Breast epithelium (tissue), 3 donors: ENCODE data around the gene MDM1.

ENCODE experiments used
- CTCF ChIP-seq, 3 donors: fragments of 450-650 bp; IDR thresholded peaks; one replicate each; pipeline ENCODE4 v1.5.1; 2016 to 2017; ENCODE audit warnings: antibody characterized with exemption in 3 of 3, mild to moderate bottlenecking in 3 of 3, moderate library complexity in 3 of 3
- POLR2AphosphoS5 ChIP-seq, 3 donors: sonication (generic); formaldehyde crosslinking; IDR thresholded peaks; one replicate each; pipeline ENCODE4 v1.6.1; 2017; ENCODE audit warnings: antibody characterized with exemption in 3 of 3

DNA sequence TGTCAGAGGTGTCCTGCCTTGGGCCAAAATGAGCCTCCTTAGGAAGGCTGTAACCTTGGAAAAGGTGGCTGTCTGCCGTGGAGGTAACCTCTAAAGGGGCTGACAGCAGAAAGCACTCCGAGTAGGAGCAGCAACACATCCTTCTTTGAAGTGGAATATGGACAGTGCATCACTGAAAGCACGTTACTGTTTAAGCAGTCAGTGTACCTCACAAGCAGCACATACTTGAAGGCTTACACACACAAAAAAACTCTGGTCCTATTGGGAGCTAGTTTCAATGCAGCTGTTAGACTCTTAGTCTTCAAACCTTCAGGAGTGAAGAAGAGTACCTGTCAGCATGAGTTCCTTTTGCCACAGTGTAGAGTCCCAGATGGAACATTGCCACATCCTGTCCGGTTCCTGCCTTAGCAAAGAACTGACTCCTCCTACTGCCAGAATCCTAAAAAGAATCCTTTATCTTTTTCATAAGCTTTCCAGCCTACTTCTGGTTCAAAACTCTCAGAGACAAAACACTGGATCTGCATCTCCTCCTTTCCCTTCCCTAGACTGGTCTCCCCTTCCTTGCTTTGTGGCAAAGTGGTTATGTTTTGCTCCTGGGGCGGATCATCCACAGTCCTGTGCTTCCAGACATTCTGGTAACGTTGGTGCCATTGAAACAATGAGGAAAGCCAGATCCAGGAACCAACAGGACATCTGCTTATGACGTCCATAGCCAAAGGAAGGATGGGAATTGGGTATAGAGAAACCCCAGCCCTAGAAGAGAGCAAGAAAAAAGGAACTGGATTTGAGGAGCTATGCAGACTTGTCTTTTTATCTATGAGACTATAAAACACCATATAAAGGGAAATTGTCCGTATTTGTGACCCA is 8.5 kb upstream of the MDM1 start:
- TF ChIP-seq POLR2AphosphoS5 (IDR thresholded peaks at IDR 0.05): no peak
- no peak for TF ChIP-seq CTCF (IDR thresholded peaks at IDR 0.05)
